OCI-LY1 (cell line): Measurements from ENCODE around the gene SPOCK1.

ENCODE experiments used
- H2AFZ ChIP-seq: fragments of 200-600 bp; sonication (generic), shearing (Covaris generic); 2 replicates; pipeline ENCODE4 v1.6.0; 2014; ENCODE audit warnings: antibody characterized with exemption, mild to moderate bottlenecking, low read length
- H3F3A ChIP-seq: fragments of 200-600 bp; sonication (generic), shearing (Covaris generic); 2 replicates; pipeline ENCODE4 v1.6.0; 2014; ENCODE audit warnings: mild to moderate bottlenecking, antibody characterized with exemption, low read length, moderate library complexity; ENCODE audit not compliant: insufficient read depth
- H3K27ac ChIP-seq: fragments of 200-600 bp; sonication (generic); 2 replicates; pipeline ENCODE4 v1.5.1; 2014; ENCODE audit warnings: low read length, mixed run types, mild to moderate bottlenecking, low read depth; ENCODE audit not compliant: poor library complexity, severe bottlenecking
- H3K27me3 ChIP-seq: fragments of 200-600 bp; sonication (generic); 2 replicates; pipeline ENCODE4 v1.6.0; 2014; ENCODE audit warnings: antibody characterized with exemption, mild to moderate bottlenecking, low read length, moderate library complexity; ENCODE audit not compliant: insufficient read depth
- H3K36me3 ChIP-seq: fragments of 200-600 bp; sonication (generic); 2 replicates; pipeline ENCODE4 v1.6.1; 2014; ENCODE audit warnings: mild to moderate bottlenecking, antibody characterized with exemption, low read length, moderate library complexity, mixed read lengths; ENCODE audit not compliant: insufficient read depth
- H3K4me1 ChIP-seq: fragments of 200-600 bp; sonication (generic); 2 replicates; pipeline ENCODE4 v1.5.1; 2014; ENCODE audit warnings: mild to moderate bottlenecking, low read length, moderate library complexity; ENCODE audit not compliant: insufficient read depth, severe bottlenecking
- H3K4me2 ChIP-seq: fragments of 200-600 bp; sonication (generic), shearing (Covaris generic); 2 replicates; pipeline ENCODE4 v1.6.1; 2014; ENCODE audit warnings: low read length
- H3K4me3 ChIP-seq: fragments of 200-600 bp; sonication (generic); 2 replicates; pipeline ENCODE4 v1.5.1; 2014; ENCODE audit warnings: low read length, low read depth, mild to moderate bottlenecking, mixed read lengths; ENCODE audit not compliant: poor library complexity, severe bottlenecking
- H3K79me2 ChIP-seq: fragments of 200-600 bp; shearing (Covaris generic); 2 replicates; pipeline ENCODE4 v1.6.1; 2016; ENCODE audit warnings: mixed run types, low read length, mixed read lengths; ENCODE audit not compliant: insufficient read depth
- H3K9ac ChIP-seq: fragments of 200-600 bp; sonication (generic), shearing (Covaris generic); 2 replicates; pipeline ENCODE4 v1.6.1; 2014; ENCODE audit warnings: mild to moderate bottlenecking, low read length, mixed read lengths
- H3K9me2 ChIP-seq: fragments of 200-600 bp; sonication (generic), shearing (Covaris generic); 2 replicates; pipeline ENCODE4 v1.6.1; 2014; ENCODE audit warnings: low read depth, mild to moderate bottlenecking, low read length, mixed read lengths
- H3K9me3 ChIP-seq: fragments of 200-600 bp; shearing (Covaris generic); 2 replicates; pipeline ENCODE4 v1.6.1; 2014; ENCODE audit warnings: low read length, mixed read lengths
- H4K20me1 ChIP-seq: fragments of 200-600 bp; sonication (generic), shearing (Covaris generic); 2 replicates; pipeline ENCODE4 v1.6.0; 2016; ENCODE audit warnings: mild to moderate bottlenecking, low read length; ENCODE audit not compliant: insufficient read depth
- CTCF ChIP-seq: fragments of 200-600 bp; sonication (generic), shearing (Covaris generic); IDR thresholded peaks from 2 replicates; pipeline ENCODE4 v1.5.1; 2017; ENCODE audit warnings: mild to moderate bottlenecking, antibody characterized with exemption, low read length, moderate library complexity, mixed read lengths
- EZH2 ChIP-seq: fragments of 200-600 bp; sonication (generic), shearing (Covaris generic); IDR thresholded peaks from 2 replicates; pipeline ENCODE4 v1.8.0; 2017; ENCODE audit warnings: borderline replicate concordance, mixed run types, mild to moderate bottlenecking, antibody characterized with exemption, low read length, moderate library complexity, mixed read lengths

Gene SPOCK1

GRCh38 chr5:137346281-137346680 is 152.8 kb downstream of the SPOCK1 start:
- H3K27me3 ChIP-seq, result no peaks in the 10 kb centered on the region
- H3K9ac ChIP-seq, result no peak overlapping the region
- no peaks in the 10 kb centered on the region for H3K9me3 ChIP-seq
- H3K27ac ChIP-seq, result no peak overlapping the region
- no peak overlapping the region for H3K4me2 ChIP-seq
- TF ChIP-seq CTCF (no peak), EZH2 (no peak)
- H3K4me1 ChIP-seq, result no peaks in the 10 kb centered on the region
- H4K20me1 ChIP-seq, result no peaks in the 10 kb centered on the region
- H3K36me3 ChIP-seq, result no peaks in the 10 kb centered on the region
- no peaks in the 10 kb centered on the region for H3K9me2 ChIP-seq
- H2AFZ ChIP-seq, result no peak overlapping the region
- no peaks in the 10 kb centered on the region for H3K79me2 ChIP-seq
- H3K4me3 ChIP-seq, result no peak overlapping the region
- no peaks in the 10 kb centered on the region for H3F3A ChIP-seq

GRCh38 chr5:137345396-137345795 is 153.7 kb downstream of the SPOCK1 start:
- no peaks in the 10 kb centered on the region for H3K27me3 ChIP-seq
- no peaks in the 10 kb centered on the region for H3K79me2 ChIP-seq
- H2AFZ ChIP-seq, result no peak overlapping the region
- no peaks in the 10 kb centered on the region for H3F3A ChIP-seq
- H3K27ac ChIP-seq, result no peak overlapping the region
- TF ChIP-seq CTCF (no peak), EZH2 (no peak)
- H3K9me2 ChIP-seq, result no peaks in the 10 kb centered on the region
- H3K9ac ChIP-seq, result no peak overlapping the region
- no peak overlapping the region for H3K4me3 ChIP-seq
- H3K4me1 ChIP-seq, result no peaks in the 10 kb centered on the region
- no peak overlapping the region for H3K4me2 ChIP-seq
- H3K9me3 ChIP-seq, result no peaks in the 10 kb centered on the region
- H4K20me1 ChIP-seq, result no peaks in the 10 kb centered on the region
- no peaks in the 10 kb centered on the region for H3K36me3 ChIP-seq

GRCh38 chr5:137344723-137345322 is 154.3 kb downstream of the SPOCK1 start:
- Histone ChIP-seq H3K4me3 (no peak overlapping the region), H3F3A (no peaks in the 10 kb centered on the region), H3K9me3 (no peaks in the 10 kb centered on the region), H2AFZ (no peak overlapping the region), H3K9ac (no peak overlapping the region), H3K4me1 (no peaks in the 10 kb centered on the region), H3K4me2 (no peak overlapping the region), H3K9me2 (no peaks in the 10 kb centered on the region), H4K20me1 (no peaks in the 10 kb centered on the region), H3K27me3 (no peaks in the 10 kb centered on the region), H3K36me3 (no peaks in the 10 kb centered on the region), H3K79me2 (no peaks in the 10 kb centered on the region), H3K27ac (no peak overlapping the region)
- TF ChIP-seq CTCF (peak; percentile 80), EZH2 (no peak)
